TTC549 (cell line): ENCODE data around the gene ARL11.

Source experiments
- FAIRE-seq: peaks from 2 replicates; lab custom pipeline; 2012; peaks lifted over from hg19 to GRCh38; lab: Jason Lieb, UNC

Gene ARL11

GRCh38 chr13:49615836-49616675 is 12.3 kb upstream of the ARL11 start:
- no peak for FAIRE-seq

DNA sequence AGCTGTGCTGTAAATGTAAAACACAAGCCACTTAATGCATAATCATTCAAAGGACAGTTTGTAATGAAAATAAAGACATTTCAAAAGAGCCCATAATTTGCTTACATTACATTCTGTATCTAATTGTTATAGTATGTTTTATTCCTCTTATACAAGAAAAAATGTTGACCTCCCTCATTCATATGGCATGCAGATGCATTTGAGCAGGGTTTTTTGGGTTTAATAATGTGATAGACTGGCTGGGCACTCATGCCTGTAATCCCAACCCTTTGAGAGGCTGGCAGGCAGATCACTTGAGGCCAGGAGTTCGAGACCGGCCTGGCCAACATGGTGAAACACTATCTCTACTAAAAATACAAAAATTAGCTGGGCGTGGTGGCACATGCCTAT is 11.6 kb upstream of the ARL11 start:
- no peak for FAIRE-seq

- FAIRE-seq = no peak
Measured at GRCh38 chr13:49620170-49620621, 8.1 kb upstream of the ARL11 start.

DNA sequence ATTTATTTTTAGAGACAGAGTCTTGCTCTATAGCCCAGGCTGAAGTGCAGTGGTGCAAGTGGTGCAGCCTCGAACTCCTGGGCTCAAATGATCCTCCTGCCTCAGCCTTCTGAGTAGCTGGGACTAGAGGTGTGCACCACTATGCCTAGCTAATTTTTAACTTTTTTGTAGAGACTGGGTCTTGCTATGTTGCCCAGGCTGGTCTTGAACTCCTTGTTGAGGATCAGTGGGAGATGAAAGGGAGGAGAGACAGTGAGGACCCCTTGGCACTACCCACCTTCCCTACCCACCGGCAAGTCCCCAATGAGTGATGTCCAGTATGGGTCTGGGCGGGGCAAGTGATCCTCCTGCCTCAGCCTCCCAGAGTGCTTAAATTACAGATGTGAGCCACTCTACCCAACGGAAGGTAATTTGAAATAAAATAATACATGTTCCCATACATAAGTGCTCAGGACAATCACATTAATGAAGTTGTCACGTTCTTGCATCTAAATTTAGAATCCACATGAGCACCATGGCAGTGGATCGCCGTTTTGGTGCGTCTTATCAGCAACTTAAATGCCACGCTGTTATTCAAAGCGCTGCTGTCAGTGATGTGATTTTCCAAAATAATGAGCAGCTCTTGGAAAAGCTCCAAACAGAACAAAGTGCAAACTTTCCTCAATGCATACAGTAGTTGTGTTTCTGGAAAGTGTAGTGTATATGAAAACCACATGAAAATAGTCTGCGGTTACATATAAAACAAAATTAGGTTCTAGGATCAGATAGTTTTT is 5.9 kb upstream of the ARL11 start:
- FAIRE-seq = no peak

GRCh38 chr13:49624229-49624628 is 4.1 kb upstream of the ARL11 start:
- no peak for FAIRE-seq

- FAIRE-seq = no peak
Measured at GRCh38 chr13:49625392-49626079, 2.8 kb upstream of the ARL11 start.

DNA sequence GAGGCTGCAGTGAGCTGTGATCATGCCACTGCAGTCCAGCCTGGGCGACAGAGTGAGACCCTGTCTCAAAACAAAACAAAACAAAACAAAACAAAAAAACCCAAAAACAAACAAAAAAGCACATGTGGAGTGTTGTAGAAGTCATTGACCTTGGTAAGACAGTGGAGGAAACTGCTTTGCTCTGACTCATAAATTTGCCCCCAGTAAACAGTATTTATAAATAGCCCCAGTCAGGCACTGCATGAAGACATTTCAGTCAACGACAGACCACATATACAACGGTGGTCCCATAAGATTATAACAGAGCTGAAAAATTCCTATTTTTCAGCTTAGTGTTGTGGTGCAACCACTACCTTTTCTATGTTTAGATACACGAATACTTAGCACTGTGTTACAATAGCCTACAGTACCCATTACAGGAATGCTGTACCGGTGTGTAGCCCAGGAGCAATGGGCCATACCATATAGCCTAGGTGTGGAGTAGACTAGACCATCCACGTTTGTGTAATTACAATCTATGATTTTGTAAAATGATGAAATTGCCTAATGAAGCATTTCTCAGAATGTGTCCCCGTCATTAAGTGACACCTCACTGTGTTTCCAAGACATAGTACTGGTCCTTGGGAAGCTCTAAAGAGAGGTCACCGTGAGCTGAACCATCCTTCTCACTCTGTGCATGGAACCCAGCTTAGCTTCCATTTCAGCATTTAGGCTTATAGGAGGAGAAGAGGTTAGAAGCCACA is 1.1 kb downstream of the ARL11 start:
- FAIRE-seq = no peak

GRCh38 chr13:49629947-49630346 is 1.6 kb downstream of the ARL11 start:
- FAIRE-seq = no peak

- FAIRE-seq = no peak
Measured at GRCh38 chr13:49630580-49630979, 2.3 kb downstream of the ARL11 start.

GRCh38 chr13:49632156-49632555 is 3.8 kb downstream of the ARL11 start:
- FAIRE-seq = no peak

- FAIRE-seq = no peak
Measured at GRCh38 chr13:49633710-49634109, 5.4 kb downstream of the ARL11 start.

GRCh38 chr13:49635599-49636433 is 7.5 kb downstream of the ARL11 start:
- FAIRE-seq = no peak

DNA sequence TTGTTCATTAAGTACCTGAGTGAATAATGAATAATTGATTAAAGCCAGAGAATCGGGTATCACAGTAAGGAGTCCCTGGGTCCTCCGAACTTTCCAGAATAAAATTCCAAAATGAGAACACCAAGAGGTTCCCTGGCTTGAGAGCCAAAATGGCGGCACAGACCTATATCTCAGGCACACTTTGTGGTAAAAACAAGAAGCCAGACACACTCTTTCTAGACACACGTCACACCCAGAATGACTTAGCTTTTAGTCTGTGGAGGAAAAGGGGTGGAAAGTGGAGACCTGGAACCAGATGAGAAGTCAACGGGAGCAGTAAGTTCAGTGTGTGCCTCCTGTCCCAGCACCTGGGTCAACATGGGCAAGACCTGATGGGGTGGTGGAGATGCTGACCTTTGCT is 8.4 kb downstream of the ARL11 start:
- FAIRE-seq = no peak

DNA sequence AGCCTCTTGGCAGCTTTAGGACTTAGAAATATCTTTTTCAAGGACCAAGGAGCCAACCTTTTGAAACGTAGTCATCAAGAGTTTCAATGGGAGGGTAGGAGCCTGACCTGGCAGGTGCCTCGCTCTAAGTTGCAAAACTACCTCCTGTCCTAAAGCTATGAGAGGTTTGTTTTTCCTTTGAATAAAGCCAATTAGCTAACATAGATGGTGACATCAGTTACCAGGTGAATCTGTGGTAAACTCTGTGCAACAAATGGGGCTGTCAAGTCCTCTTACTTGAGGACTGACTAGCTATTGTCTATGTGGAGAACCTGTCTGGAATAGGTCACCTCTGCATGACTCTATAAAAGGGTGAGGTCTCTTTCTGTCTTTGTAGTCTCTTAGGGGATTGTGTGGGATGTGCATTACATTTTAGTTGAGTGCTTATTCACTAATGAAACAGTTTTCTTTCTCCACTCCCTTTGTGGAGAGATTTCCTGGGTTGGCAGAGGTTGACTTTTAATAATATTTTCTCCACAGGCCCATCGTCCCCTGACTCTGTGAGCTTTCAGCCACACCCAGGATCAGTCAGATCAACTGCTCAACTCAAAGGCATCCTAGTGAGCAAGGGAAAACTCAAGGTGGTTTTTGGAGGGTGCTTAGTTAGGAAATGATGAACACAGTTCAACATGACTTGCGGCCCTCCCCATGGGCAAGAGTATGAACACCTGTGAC is 9.9 kb downstream of the ARL11 start:
- no peak for FAIRE-seq

DNA sequence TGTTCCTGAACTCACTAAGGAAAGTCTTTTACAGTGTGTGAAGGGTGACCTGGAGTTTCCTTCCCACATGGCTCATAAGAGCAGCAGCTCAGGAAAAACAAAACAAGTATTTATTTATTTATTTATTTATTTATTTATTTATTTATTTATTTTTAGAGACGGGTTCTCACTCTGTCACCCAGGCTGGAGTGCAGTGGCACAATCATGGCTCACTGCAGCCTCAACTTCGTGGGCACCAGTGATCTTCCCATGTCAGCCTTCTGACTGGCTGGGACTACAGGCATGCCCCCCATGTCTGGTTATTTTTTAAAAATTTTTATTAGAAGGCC is 10.4 kb downstream of the ARL11 start:
- FAIRE-seq = no peak

DNA sequence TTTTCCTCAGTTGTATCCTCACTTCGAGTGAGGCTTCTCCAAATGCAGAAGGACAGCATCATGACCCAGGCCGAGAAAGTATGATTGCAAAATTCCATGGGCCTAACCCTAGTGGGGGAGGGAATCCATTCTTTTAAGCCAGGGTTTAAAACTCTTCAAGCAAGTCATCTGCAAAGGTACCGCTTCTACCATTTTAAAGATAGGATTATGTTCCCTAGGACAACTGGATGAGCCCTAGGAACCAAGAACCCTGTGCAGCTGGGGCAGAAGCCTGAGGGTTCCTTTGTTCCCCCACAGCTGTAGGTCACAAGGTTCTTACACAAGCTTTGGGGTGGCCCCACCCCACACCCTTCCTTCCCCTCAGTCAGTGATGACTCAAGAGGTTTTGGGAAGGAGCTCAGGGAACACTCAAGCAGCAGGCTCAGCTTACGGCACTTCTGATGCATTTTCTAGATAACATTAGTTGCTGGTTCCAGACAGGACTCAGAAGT is 13.5 kb downstream of the ARL11 start:
- no peak for FAIRE-seq

GRCh38 chr13:49643035-49643646 is 14.8 kb downstream of the ARL11 start:
- no peak for FAIRE-seq

GRCh38 chr13:49645451-49645850 is 17.1 kb downstream of the ARL11 start:
- FAIRE-seq = no peak

DNA sequence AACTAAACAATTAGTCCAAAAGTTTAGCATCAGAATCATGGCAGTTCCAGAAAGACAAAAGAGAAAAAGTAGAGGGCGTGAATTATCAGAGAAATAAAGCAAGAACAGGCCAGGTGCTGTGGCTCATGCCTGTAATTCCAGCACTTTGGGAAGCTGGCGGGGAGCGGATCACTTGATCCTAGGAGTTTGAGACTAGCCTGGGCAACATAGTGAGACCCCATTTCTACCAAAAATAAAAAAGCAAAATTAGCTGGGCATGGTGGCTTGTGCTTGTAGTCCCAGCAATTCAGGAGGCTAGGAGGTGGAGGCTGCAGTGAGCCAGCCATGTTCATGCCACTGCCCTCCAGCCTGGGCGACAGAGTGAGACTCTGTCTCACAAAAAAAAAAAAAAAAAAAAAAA is 18.4 kb downstream of the ARL11 start:
- no peak for FAIRE-seq
